ENCODE data around the gene HHEX.
A peak's percentile ranks its signal among the peaks of the same experiment; 100 is the strongest.
"Not testable (repeated sequence)": the region's sequence is repeated elsewhere in the genome, so short reads cannot be mapped to it uniquely, and the experiment has no call there.

Gene HHEX

DNA sequence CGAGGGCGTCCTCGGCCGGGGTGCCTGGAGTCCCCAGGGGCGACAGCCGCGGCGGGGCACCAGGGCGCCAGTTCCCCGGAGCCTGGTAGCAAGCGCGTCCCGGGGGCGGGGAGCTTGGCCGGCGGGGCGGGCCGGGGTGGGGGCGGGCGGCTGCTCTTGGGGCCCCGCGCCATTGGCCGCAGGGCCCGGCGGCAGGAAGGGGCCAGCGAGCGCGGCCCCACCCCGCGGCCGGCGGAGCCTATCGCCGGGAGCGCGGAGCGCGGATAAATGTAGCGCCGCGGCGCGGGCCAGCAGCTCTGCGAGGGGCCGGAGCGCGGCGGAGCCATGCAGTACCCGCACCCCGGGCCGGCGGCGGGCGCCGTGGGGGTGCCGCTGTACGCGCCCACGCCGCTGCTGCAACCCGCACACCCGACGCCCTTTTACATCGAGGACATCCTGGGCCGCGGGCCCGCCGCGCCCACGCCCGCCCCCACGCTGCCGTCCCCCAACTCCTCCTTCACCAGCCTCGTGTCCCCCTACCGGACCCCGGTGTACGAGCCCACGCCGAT lies at the start of gene HHEX:
Gene HHEX (plus strand): TSS at position 293 of the 548 bp plus-strand sequence. CDS start 32 bp downstream, at position 325.
- peak in 3 of 14 donors; percentile 19 to 55 (median 22) for DNase-seq

DNA sequence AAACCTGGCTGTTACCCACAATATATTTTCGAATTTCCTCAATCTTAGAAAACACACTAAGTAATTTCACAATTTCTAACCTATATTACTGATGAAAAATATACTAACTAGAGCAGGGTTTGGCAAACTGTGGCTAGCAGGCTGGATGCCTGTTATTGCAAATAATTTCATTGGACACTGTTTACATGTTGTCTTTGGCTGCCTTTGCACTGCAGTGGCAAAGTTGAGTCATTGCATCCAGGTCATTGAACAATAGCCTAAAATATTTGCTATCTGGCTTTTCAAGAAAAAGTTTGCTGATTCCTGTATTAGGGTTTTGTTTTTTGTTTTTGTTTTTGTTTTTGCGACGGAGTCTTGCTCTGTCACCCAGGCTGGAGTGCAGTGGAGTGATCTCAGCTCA lies 49.6 kb upstream of the HHEX start:
- no peak for DNase-seq

DNA sequence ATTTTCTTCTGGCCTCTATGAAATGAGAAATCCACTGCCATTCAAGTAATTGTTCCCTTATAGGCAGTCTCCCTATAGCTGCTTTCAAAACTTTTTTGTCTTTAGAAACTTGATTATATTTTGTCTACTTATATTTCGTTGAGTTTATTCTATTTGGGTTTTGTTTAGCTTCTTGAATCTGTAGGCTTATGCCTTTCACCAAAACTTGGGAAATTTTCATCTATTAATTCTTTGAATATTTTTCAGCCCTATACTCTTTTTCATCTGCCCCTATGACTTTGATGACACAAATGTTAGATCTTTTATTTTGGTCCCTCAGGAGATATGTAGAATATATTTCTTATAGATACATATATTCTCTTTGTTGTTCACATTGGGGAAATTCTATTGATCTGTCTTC lies 48.3 kb upstream of the HHEX start:
- DNase-seq = no peak

DNA sequence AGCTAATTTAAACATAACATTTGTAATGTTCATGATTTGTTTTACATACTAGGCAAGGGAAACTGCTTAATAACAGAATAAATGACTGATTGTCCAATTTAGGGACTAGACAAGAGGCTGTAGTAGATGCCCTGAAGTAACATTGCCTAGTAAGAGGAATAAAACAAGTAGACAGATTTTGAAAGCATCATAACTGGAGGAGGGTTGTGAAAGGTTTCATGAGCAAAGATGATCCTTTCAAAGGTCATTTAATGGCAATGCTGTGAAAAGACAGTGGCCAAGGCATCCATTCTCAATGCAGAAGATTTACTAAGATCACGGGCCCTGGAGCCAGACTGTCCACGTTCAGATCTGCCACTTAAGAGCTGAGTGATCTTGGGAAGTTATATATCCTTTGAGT lies 44.8 kb upstream of the HHEX start:
- no peak for DNase-seq

DNA sequence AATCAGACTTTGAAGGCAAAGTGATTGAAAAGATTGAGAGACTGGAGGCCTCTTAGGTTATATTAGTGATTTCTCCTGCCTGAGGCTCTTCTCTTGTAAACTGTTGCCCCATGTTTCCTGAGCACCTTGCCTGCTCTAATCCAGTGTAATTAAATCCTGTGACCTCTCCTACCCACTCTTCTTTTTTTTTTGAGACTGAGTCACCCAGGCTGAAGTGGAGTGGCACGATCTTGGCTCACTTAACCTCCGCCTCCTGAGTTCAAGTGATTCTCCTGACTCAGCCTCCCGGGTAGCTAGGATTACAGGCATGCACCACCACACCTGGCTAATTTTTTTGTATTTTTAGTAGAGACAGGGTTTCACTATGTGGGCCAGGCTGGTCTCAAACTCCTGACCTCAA lies 38.9 kb upstream of the HHEX start:
- DNase-seq = not testable (repeated sequence)

DNA sequence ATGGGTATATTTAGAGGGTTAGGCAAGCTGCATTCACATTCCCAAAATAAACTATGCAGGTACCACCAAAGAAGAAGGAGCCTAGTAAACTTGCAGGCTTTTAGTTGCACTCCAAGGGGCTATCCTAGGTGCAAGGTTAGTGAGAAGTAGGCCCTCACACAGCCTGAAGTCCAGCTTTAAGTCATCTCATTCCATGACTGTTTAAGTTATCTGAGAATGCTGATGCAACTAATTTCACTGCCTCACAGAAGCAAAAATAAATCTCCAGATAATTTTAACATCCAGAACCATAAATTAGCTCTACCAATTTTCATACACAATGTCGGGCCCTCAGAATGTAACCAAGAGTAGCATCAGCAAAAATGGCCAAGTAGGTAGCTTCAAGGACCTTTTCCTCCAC lies 34.3 kb upstream of the HHEX start:
- no peak for DNase-seq

DNA sequence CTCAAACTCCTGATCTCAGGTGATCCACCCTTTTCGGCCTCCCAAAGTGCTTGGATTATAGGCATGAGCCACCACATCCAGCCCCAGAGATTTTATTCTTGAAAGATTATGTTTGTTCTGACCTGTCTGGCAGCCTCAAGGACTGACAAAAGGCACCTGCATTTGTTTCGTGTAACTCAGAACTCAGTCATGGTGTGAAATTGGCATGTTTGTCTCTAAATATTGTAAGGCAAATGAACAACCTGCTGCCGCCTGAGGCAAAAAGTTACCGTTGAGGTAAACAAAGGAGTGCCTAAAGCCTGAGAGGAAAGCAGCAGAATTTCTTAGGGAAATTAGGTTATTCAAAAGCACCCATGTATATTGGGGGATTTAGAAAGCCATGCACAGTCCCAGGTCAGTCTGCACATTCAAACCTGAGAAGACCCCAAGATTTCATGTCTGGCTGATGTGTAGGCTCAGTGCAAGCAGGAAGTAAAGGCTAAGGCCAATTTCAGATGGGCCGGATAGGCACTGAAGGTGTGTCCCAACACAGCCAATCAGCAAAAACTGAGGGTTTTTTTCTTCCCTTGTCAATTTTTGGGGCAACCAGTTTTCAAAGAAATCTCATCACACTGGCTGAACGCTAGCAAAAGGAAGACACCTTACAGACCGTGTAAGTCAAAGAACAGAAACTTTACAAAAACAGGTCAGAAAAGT lies 33.3 kb upstream of the HHEX start:
- no peak for DNase-seq

DNA sequence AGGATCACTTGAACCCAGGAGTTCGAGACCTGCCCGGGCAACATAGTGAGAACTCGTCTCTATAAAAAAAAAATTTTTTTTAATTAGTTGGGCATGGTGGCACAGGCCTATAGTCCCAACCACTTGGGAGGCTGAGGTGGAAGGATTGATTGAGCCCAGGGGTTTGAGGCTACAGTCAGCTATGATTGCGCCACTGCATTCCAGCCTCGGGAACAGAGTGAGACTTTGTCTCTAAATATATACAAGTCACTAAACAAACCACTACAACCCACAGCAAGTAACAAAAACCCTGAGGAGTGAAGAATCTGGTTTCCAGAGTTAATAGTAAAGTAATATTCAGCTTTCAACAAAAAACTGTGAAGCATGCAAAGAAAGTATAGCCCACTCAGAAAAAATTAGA lies 32.7 kb upstream of the HHEX start:
- DNase-seq = no peak

DNA sequence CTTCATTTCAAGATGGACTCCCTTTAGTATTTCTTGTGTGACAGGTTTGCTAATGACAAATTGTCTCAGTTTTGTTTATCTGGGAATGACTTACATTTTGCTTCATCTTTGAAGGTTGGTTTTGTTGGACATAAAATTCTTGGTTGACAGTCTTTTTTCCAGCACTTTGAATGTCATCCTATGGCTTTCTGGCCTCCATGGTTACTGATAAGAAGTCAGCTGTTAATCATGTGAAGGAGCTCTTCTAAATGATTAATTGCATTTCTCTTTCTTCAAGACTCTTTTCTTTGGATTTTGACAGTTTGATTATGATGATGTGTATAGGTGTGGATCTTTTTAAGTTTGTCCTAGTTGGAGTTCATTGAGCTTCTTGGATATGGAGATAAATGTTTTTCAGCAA lies 26.9 kb upstream of the HHEX start:
- DNase-seq = no peak

DNA sequence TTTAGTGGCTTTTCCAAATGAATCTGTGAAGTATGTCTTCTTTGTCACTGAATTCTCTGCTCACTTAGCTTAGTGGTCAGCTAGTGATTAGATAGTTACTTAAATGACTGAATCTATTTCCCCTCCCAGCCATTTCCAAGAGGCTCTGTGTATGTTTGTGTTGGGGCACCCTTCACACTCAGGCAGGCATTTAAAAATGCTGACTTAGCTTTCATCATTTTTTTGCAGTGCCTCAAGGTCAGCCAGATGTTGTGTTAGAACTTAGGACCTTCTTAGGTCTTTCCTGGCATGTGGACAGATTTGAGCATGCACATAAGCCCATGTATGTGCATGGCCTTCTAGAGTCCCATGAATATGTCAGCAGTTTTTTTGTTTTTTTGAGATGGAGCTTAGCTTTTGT lies 25.4 kb upstream of the HHEX start:
- no peak for DNase-seq

DNA sequence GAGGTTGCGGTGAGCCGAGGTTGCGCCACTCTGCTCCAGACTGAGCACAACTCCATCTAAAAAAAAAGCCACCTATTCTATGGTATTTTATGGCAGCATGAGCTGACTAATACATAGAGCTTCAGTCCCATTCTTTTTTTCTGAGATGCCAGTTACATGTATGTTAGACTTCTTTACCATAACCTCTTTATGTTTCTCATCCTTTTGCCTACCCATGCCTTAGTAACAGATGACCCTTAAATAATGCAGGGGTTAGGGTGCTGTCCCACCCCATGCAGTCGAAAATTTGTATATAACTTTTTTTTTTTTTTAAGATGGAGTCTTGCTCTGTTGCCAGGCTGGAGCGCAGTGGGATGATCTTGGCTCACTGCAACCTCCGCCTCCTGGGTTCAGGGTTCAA lies 22.7 kb upstream of the HHEX start:
- no peak for DNase-seq

DNA sequence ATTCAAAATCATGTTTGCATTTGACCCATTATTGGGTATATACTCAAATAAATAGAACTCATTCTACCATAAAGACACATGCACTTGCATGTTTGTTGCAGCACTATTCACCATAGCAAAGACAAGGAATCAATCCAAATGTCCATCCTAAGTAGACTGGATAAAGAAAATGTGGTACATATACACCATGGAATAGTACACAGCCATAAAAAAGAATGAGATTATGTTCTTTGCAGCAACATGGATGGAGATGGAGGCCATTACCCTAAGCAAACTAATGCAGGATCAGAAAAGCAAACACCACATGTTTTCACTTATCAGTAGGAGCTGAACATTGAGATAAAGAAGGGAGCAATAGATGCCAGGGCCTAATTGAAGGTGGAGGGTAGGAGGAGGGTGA lies 12.0 kb upstream of the HHEX start:
- DNase-seq = no peak

DNA sequence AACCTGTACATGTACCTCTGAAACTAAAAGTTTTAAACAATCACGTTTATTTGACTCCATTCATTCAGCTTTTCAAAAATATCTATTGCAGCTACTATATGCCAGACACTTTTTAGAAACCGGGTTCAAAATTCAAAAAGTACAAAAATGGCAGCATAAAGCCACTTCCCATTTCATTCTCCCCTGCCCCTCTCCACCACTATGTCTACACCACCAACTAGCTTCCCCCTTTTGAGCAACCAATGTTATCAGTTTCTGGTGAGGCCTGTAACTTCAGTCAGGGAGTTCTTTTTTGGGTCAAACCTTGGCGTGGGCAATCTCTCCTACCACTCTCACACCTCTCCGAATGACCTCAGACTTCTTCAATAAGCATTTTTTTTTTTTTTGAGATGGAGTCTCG lies 11.5 kb upstream of the HHEX start:
- no peak for DNase-seq

DNA sequence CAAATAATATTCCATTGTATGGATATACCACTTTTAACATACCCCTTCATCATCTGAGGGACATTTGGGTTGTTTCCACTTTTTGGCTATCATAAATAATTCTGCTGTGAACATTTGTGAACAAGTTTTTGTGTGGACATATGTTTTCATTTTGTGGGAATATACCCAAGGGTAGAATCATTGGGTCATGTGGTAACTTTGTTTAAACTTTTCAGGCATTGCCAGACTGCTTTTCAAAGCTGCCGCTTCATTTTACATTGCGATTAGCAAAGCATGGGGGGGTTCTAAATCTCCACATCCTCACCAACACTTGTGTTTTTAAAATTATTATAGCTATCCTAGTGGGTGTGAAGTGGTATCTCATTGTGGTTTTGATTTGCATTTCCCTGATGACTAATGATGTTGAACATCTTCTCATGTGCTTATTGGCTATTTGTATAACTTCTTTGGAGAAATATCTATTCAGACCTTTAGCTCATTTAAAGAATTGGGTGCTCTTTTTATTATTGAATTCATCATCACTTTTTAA lies 8.4 kb upstream of the HHEX start:
- DNase-seq = no peak

DNA sequence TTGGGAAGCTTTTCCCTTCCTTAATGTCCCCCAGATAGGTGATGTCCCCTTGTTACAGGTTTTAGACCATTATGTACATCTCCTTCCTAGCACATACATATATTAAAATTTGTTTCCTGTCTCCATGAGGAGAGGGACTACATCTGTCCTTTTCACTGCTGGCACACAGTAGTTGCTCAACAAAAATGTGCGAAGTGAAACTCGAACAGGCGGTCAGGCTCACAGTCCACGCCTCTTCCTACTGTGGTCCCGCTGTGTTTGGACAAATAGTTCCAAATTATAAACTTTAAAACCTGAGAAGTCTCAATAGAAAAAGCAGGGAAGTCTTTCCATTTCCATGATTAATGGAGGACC lies 1.2 kb upstream of the HHEX start:
- DNase-seq = no peak

DNA sequence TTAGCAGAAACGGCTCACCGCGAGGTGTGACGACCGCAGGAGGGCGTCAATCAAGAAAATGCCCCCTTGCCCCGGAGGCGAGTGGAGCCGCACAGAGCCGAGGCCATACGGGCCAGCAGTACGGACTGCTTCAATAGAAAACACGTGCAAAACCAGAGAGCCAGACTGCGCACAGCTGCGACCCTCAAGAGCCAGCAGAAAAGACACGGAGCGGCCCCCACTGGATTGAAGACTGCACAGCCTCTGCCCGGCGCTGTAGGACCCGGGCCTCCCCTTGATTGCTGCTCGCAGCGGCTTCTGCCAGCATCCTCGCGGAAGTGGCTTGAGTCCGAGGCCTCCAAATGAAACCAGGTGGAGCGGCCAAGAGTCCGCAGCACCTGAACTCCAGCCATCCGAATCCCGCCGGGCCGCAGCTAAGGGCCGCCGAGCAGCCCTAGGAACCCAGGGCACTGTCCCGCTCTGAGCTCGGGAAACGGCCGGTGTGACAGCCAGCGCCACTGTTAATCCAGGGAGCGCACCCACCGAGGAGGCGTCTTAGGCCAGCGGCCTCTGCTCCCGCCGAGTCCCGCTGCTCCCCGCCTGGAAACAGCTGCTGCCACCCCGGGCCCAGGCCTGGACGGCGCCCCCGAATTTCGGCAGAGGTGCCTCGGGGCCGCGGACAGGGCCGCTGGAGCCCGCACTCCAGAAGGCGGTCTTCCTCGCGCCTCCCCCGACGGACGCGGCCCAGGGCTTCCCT lies 660 bp upstream of the HHEX start:
- peak in 2 of 14 donors; percentile 21 to 32 for DNase-seq

DNA sequence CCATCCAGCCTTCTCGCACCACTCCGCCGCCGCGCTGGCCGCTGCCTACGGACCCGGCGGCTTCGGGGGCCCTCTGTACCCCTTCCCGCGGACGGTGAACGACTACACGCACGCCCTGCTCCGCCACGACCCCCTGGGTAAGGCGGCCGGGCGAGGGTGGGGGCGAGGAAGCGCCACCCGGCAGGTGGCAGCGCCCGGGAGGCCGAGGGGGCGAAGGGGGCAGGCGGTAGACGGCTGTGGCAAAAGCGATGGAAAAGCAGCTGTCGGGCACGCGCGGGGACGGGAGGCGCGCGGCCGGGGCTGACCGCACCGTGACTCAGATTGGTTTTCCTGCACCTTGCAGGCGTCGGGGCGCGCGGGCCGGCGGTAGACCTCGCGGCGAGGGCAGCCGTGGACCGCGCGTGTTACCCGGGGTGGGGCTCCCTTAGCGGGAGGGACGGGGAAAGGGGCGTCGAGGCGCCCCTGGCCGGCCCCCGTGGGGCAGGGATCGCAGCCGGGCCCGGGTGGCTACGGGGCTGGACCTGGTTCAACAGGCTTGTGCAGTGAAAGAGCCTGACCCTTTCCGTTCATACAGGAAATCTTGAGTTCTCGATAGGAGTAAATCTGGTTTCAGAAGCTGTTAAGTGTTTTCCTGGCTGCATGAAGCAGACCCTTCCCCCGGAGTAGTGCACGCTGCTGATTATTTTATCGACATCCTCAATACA lies 608 bp downstream of the HHEX start:
- peak in 2 of 14 donors; percentile 20 to 29 for DNase-seq

DNA sequence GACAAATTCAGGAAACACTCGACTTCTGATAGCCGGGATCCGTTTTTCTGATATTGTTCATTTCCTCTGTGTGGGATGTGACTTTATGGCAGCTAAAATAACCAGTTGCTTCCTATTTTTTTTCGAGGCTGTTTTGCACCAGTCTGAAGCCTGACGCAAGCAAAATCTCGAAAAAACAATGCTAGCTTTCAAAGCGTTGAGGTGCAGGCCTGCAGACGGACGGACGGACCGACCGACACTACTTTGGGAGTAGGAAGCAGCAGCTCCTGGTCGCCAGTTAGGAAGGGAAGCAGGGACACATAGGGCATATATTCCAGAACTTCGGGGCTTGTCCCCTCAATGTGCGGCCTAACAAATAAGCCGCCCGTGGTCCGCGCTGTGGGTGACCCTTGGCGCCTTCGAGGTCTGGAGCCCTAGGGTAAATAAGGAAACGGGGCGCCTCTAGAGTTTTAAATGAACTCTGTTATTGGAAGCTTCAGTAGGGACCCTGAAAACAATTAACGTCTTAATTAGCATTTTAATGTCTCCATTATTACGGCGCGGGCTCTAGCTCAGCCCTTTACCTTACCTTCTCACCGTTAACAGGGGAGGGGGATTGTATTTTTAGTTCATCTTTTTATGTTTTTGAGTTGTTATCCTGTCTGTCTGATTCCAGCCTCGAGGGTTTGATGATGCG lies 1.3 kb downstream of the HHEX start:
- DNase-seq = no peak

DNA sequence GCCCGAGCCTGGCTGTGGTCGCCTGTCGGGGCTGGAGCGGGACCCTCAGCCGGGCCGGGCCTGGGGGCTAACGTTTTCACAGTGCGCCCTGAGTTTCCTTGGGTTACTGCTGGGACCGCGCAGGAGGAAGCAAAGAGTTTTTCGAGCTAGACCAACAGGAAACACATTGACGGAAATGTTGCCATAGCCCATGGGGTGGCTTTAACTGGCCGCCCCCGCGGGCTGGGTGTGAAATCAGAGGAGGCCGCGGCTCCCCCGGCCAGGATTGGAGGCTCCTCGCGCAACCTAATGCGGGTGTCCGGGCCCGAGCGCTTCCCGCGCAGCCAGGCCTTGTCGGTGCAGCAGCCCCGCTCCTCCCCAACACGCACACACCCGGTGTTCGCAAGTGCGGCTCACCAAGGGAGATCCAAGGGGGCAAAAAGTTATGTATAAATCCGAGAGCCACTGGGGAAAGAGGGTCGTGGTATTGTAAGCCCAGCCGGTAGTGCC lies 1.9 kb downstream of the HHEX start:
- peak in 6 of 14 donors; percentile 12 to 58 (median 28) for DNase-seq

DNA sequence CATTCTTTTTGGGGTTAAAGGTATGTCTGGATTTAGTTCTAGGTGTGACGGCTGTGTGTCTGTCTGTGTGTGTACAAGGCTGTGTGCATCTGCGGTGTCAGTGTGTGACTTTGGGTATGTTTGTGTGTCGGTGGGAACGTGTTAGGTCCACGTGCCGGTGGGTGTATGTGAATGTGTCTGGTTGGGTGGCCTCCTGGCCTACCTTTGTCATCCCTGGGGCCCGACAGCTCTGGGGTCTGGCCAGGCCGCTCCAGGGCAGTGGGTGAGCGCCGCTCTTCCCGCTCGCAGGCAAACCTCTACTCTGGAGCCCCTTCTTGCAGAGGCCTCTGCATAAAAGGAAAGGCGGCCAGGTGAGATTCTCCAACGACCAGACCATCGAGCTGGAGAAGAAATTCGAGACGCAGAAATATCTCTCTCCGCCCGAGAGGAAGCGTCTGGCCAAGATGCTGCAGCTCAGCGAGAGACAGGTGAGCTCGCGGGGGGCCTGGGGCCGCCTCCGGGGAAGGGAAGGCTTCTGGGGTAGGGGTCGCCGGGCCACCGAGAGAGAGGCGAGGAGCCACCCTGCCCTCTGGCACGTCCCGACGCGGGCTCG lies 2.4 kb downstream of the HHEX start:
- DNase-seq = no peak

DNA sequence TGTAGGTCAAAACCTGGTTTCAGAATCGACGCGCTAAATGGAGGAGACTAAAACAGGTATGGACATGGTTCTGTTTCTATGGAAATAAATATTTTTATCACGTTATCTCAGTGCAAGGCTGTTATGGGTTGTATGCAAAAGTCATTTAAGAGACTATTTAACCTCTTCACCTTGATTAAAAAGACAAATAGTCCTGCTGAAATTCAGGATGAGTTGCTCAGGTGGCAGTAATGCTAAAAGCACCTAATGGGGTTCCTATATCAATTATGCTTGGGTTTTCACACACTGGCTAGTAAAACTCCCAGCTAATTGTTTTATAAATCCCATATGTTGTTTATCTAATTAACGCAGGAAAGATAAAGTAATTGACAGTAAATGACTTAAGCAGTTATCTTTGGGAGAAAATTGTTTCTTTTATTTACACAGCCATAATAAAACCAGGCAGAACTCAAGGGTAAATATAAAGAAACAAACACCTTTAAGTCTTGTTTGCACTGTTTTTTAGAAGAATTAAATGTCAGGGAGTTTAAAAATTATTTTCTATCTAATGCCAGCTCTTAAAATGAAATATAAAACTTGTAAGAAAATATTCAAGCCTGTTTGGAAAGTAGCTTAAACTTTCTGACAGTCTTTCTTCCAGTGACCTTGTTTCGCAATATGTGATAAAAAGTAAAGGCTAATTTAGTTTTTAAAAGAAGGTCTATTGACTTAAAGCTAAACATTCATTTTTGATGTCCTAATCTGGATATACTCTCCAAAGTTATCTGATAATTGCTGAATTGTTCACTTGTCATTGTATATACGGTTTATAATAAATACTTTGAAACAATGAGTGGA lies 3.2 kb downstream of the HHEX start:
- DNase-seq = no peak

All from C1 segment of cervical spinal cord (tissue), 14 donors.